HCT116 (cell line): ENCODE data around the gene IGFBP6.

Experiments used
- CTCF ChIP-seq, 3 experiments: fragments of 200-600 bp in 1 of 3; sonication (generic) in 1 of 3; IDR thresholded peaks in 2 of 3; conservative IDR thresholded peaks in 1 of 3; 2 replicates each; pipeline ENCODE4 v1.5.1; 2012 to 2017; ENCODE audit warnings: low read depth in 2 of 3, low read length in 2 of 3, antibody characterized with exemption in 1 of 3, borderline replicate concordance in 1 of 3, control low read depth in 1 of 3, mild to moderate bottlenecking in 1 of 3, mixed read lengths in 1 of 3, mixed run types in 1 of 3, moderate library complexity in 1 of 3; ENCODE audit not compliant: insufficient read depth in 1 of 3
- EZH2 ChIP-seq: fragments of 200-600 bp; sonication (generic); IDR thresholded peaks from 2 replicates; pipeline ENCODE4 v1.6.1; 2017; ENCODE audit warnings: antibody characterized with exemption, mixed run types
- FOSL1 ChIP-seq: IDR thresholded peaks from 2 replicates; pipeline ENCODE4 v1.6.1; 2012; ENCODE audit warnings: low read depth
- JUND ChIP-seq: IDR thresholded peaks from 2 replicates; pipeline ENCODE4 v1.6.1; 2012
- MAX ChIP-seq: IDR thresholded peaks from 2 replicates; pipeline ENCODE4 v1.6.1; 2012
- POLR2A ChIP-seq: IDR thresholded peaks from 2 replicates; pipeline ENCODE4 v1.7.0; 2011; ENCODE audit warnings: borderline replicate concordance; ENCODE audit not compliant: insufficient read depth, insufficient read length; ENCODE audit errors: extremely low read depth
- POLR2AphosphoS5 ChIP-seq: IDR thresholded peaks from 2 replicates; pipeline ENCODE4 v1.6.1; 2011; ENCODE audit warnings: mild to moderate bottlenecking, low read depth, low read length, moderate library complexity
- SIN3A ChIP-seq: IDR thresholded peaks from 2 replicates; pipeline ENCODE4 v1.6.1; 2012; ENCODE audit warnings: low read depth
- SP1 ChIP-seq: IDR thresholded peaks from 2 replicates; pipeline ENCODE4 v1.6.1; 2012; ENCODE audit warnings: low read depth

GRCh38 chr12:53145383-53146260 is 48.2 kb downstream of the IGFBP6 start:
- TF ChIP-seq POLR2A: no peak
- no peak for TF ChIP-seq MAX
- no peak for TF ChIP-seq CTCF (IDR thresholded peaks at IDR 0.05 in 2 of 3, conservative IDR thresholded peaks at IDR 0.05 in 1 of 3; ENCODE audit: borderline replicate concordance in 1 of 3, insufficient read depth in 1 of 3, low read depth in 2 of 3, low read length in 2 of 3)
- TF ChIP-seq SIN3A: no peak
- TF ChIP-seq JUND: no peak
- TF ChIP-seq EZH2: no peak
- TF ChIP-seq FOSL1: no peak
- no peak for TF ChIP-seq SP1
- no peak for TF ChIP-seq POLR2AphosphoS5
